ENCODE data around the gene SLC36A3. TPM values are rescaled to one million over a fixed set of nuclear protein-coding genes. Genes with fewer than 3 reads are reported as not detected.
"Not testable (repeated sequence)": the region's sequence is repeated elsewhere in the genome, so short reads cannot be mapped to it uniquely, and the experiment has no call there.

SLC36A3 gene
- total RNA-seq, 2 donors from 2014 or later: not detected

DNA sequence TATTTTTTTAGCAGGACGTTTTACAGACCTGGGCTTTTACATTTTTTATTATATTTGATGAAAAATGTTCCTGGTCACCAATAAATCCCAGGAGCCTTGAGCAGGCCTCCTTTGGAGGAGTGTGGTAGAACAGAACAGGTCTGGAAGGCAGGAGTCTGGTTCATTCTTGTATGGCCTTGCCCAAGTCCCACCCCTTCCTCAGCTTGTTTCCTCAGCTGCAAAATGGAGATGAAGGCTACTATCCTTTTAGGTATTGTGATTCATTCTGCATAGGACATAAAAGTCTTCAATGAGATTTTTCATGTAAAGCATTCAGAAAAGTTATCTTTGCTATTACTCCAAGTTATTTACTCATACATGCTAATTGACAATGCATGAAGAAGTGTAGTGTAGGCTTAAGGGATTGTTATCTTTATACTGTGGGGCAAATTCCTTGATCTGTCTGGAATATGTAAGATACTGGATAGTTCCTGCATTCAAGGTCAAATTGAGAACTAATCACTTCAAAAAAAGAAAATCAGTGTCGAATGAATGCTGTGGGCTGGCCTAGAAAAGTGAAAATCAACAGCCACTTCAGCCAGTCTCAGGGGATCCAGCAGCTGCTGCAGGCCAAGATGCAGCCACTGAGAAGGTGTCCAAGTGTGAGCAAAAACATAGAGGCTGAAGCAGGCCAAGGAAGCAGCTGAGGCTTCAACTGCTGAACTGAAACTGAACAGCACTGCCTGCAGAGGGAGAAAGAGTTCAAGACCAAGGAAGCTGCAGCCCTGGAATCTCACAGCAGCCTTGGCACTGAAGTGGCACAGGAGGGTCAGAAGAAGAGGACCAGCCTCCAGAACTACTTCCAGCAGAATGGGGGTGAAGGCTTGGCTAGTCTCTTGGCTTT is 15.5 kb upstream of the SLC36A3 start:
- Mint-ChIP-seq H3K36me3 (no peaks in the 10 kb centered on the region), H3K4me1 (ENCODE audit: low read depth in 2 of 2) (peaks cover 0 to 2% of the 10 kb centered on the region in 2 donors), H3K9me3 (no peaks in the 10 kb centered on the region), H3K27ac (no peak overlapping the region), H3K27me3 (peaks cover 9 to 11% of the 10 kb centered on the region in 2 donors), H3K4me3 (no peak overlapping the region)
- no peak for ATAC-seq
- no peak for DNase-seq (ENCODE audit: low spot score)

DNA sequence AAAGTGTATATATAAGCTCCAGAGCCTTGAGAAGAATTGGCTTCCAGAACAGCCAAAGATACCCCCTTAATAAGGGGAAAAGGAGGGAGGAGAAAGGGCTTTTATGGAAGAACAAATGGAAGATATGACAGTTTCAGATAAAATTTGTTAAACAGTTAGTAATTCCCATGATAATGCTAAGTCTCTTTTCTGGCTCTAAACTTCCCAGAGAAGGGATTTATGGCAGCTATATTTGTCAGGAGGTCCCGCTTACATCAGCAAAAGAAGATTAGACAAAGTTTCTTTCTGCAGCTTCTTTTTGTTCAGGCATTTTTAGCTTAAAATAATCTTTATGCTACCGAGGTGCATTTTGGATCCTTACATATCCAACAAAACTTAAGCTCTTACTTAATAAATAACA is 14.3 kb upstream of the SLC36A3 start:
- DNase-seq (ENCODE audit: low spot score): no peak
- H3K4me3 Mint-ChIP-seq: no peak overlapping the region

DNA sequence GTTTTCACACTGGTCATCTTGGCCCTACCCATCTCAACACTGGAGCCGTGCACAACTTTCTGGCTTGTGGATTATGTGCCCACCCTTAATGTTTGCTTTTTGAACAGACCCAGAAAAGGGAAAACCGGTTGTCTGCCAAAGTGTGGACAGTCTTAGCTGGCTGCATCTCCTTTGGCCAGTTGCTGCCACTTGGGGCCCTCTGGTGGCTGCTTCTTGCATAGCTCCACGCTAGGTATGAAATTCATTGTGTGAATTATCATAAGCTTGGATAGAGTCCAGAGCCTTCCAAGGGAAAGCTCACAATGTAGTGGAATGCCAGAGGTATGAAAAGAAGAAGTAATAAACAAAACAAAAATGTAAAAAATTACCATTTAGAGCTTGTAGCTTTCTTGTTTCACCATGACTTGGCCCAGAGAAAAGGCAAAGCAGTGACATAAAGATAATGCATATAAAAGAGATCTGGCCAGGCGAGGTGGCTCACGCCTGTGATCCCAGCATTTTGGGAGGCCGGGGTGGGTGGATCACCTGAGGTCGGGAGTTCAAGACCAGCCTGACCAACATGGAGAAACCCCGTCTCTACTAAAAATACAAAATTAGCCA is 12.5 kb upstream of the SLC36A3 start:
- ATAC-seq: peak in 1 of 2 donors; percentile 71
- Mint-ChIP-seq H3K4me3 (no peak overlapping the region), H3K9me3 (peaks cover 3% of the 10 kb centered on the region), H3K4me1 (ENCODE audit: low read depth in 2 of 2) (peaks cover 0 to 2% of the 10 kb centered on the region in 2 donors), H3K27ac (no peak overlapping the region), H3K36me3 (peaks cover 4% of the 10 kb centered on the region), H3K27me3 (peaks cover 16 to 27% of the 10 kb centered on the region in 2 donors)
- DNase-seq (ENCODE audit: low spot score): peak; percentile 67

More for the DNA sequence above, 14.3 kb upstream of the SLC36A3 start:
- peaks cover 13 to 22% of the 10 kb centered on the region in 2 donors for H3K27me3 Mint-ChIP-seq
- H3K27ac Mint-ChIP-seq: no peak overlapping the region
- no peak for ATAC-seq
- H3K36me3 Mint-ChIP-seq: no peaks in the 10 kb centered on the region
- H3K4me1 Mint-ChIP-seq (ENCODE audit: low read depth in 2 of 2): peaks cover 0 to 2% of the 10 kb centered on the region in 2 donors
- H3K9me3 Mint-ChIP-seq: no peaks in the 10 kb centered on the region

- Mint-ChIP-seq H3K4me1 (ENCODE audit: low read depth in 2 of 2) (peaks cover 0 to 2% of the 10 kb centered on the region in 2 donors), H3K27me3 (peaks cover 20 to 43% of the 10 kb centered on the region in 2 donors), H3K9me3 (peaks cover 5% of the 10 kb centered on the region), H3K4me3 (no peak overlapping the region), H3K27ac (no peak overlapping the region), H3K36me3 (peaks cover 11% of the 10 kb centered on the region)
- DNase-seq (ENCODE audit: low spot score) (no peak), ATAC-seq (no peak)
Measured at GRCh38 chr5:151313357-151313756, 9.8 kb upstream of the SLC36A3 start.

GRCh38 chr5:151312756-151313324 is 9.3 kb upstream of the SLC36A3 start:
- ATAC-seq: no peak
- H3K36me3 Mint-ChIP-seq: peaks cover 11% of the 10 kb centered on the region
- H3K27ac Mint-ChIP-seq: no peak overlapping the region
- H3K9me3 Mint-ChIP-seq: peaks cover 5% of the 10 kb centered on the region
- peaks cover 21 to 48% of the 10 kb centered on the region in 2 donors for H3K27me3 Mint-ChIP-seq
- no peak for DNase-seq (ENCODE audit: low spot score)
- H3K4me1 Mint-ChIP-seq (ENCODE audit: low read depth in 2 of 2): peaks cover 0 to 2% of the 10 kb centered on the region in 2 donors
- H3K4me3 Mint-ChIP-seq: no peak overlapping the region

DNA sequence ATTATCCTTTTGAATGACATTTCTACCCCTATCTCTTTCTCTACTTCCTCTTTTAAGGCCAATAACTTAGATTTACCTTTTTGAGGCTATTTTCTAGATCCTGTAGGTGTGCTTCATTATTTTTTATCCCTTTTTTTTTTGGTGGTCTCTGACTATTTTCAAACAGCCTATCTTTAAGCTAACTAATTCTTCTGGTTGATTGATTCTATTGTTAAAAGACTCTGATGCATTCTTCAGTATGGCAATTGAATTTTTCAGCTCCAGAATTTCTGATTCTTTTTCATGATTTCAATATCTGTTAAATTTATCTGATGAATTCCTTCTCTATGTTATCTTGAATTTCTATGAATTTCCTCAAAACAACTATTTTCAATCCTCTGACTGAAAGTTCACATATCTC is 7.4 kb upstream of the SLC36A3 start:
- H3K27me3 Mint-ChIP-seq: peaks cover 22 to 60% of the 10 kb centered on the region in 2 donors
- DNase-seq (ENCODE audit: low spot score): no peak
- no peak for ATAC-seq
- peaks cover 5% of the 10 kb centered on the region for H3K9me3 Mint-ChIP-seq
- H3K27ac Mint-ChIP-seq: no peak overlapping the region
- no peak overlapping the region for H3K4me3 Mint-ChIP-seq
- peaks cover 0 to 1% of the 10 kb centered on the region in 2 donors for H3K4me1 Mint-ChIP-seq (ENCODE audit: low read depth in 2 of 2)
- peaks cover 11% of the 10 kb centered on the region for H3K36me3 Mint-ChIP-seq

DNA sequence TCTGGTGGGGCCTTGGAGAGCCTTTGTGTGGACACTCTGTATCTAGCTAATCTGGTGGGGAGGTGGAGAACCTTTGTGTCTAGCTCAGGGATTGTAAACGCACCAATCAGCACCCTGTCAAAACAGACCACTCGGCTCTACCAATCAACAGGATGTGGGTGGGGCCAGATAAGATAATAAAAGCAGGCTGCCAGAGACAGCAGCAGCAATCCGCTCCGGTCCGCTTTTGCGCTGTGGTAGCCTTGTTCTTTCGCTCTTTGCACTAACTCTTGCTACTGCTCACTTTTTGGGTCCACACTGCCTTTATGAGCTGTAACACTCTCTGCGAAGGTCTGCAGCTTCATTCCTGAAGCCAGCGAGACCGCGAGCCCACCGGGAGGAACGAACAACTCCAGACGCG is 6.3 kb upstream of the SLC36A3 start:
- peaks cover 11% of the 10 kb centered on the region for H3K36me3 Mint-ChIP-seq
- ATAC-seq; DNase-seq (ENCODE audit: low spot score); H3K4me1 Mint-ChIP-seq (ENCODE audit: low read depth in 2 of 2); H3K9me3 Mint-ChIP-seq; H3K4me3 Mint-ChIP-seq; H3K27ac Mint-ChIP-seq: not testable (repeated sequence)
- peaks cover 22 to 63% of the 10 kb centered on the region in 2 donors for H3K27me3 Mint-ChIP-seq

DNA sequence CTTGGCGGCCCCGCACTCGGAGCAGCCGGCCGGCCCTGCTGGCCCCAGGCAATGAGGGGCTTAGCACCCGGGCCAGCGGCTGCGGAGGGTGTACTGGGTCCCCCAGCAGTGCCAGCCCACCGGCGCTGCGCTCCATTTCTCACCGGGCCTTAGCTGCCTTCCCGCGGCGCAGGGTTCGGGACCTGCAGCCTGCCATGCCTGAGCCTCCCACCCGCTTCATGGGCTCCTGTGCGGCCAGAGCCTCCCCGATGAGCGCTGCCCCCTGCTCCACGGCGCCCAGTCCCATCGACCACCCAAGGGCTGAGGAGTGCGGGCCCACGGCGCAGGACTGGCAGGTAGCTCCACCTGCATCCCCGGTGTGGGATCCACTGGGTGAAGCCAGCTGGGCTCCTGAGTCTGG is 5.7 kb upstream of the SLC36A3 start:
- Mint-ChIP-seq H3K36me3 (peaks cover 11% of the 10 kb centered on the region), H3K27me3 (peaks cover 23 to 63% of the 10 kb centered on the region in 2 donors)
- H3K9me3 Mint-ChIP-seq; DNase-seq (ENCODE audit: low spot score); H3K4me1 Mint-ChIP-seq (ENCODE audit: low read depth in 2 of 2); ATAC-seq; H3K4me3 Mint-ChIP-seq; H3K27ac Mint-ChIP-seq: not testable (repeated sequence)

- no peak overlapping the region for H3K27ac Mint-ChIP-seq
- no peak for DNase-seq (ENCODE audit: low spot score)
- peaks cover 36 to 47% of the 10 kb centered on the region in 2 donors for H3K27me3 Mint-ChIP-seq
- H3K36me3 Mint-ChIP-seq: no peaks in the 10 kb centered on the region
- no peaks in the 10 kb centered on the region for H3K9me3 Mint-ChIP-seq
- H3K4me1 Mint-ChIP-seq (ENCODE audit: low read depth in 2 of 2): peaks cover 0 to 5% of the 10 kb centered on the region in 2 donors
- peak in 1 of 2 donors; percentile 48 for ATAC-seq
- no peak overlapping the region for H3K4me3 Mint-ChIP-seq
Measured at GRCh38 chr5:151298063-151298855, 5.3 kb downstream of the SLC36A3 start.

- Mint-ChIP-seq H3K9me3 (no peaks in the 10 kb centered on the region), H3K4me1 (ENCODE audit: low read depth in 2 of 2) (peaks cover 0 to 5% of the 10 kb centered on the region in 2 donors), H3K36me3 (no peaks in the 10 kb centered on the region), H3K27ac (no peak overlapping the region), H3K4me3 (no peak overlapping the region), H3K27me3 (peaks cover 29 to 36% of the 10 kb centered on the region in 2 donors)
- DNase-seq (ENCODE audit: low spot score): no peak
- ATAC-seq: no peak
Measured at GRCh38 chr5:151296974-151297373, 6.6 kb downstream of the SLC36A3 start.

- no peak for ATAC-seq
- no peaks in the 10 kb centered on the region for H3K9me3 Mint-ChIP-seq
- peaks cover 29 to 31% of the 10 kb centered on the region in 2 donors for H3K27me3 Mint-ChIP-seq
- no peaks in the 10 kb centered on the region for H3K36me3 Mint-ChIP-seq
- H3K4me1 Mint-ChIP-seq (ENCODE audit: low read depth in 2 of 2): peaks cover 0 to 5% of the 10 kb centered on the region in 2 donors
- no peak overlapping the region for H3K4me3 Mint-ChIP-seq
- no peak for DNase-seq (ENCODE audit: low spot score)
- H3K27ac Mint-ChIP-seq: no peak overlapping the region
Measured at GRCh38 chr5:151296478-151296830, 7.1 kb downstream of the SLC36A3 start.

- DNase-seq (ENCODE audit: low spot score) (no peak), ATAC-seq (no peak)
- Mint-ChIP-seq H3K36me3 (no peaks in the 10 kb centered on the region), H3K27ac (no peak overlapping the region), H3K9me3 (no peaks in the 10 kb centered on the region), H3K4me1 (ENCODE audit: low read depth in 2 of 2) (peaks cover 0 to 5% of the 10 kb centered on the region in 2 donors), H3K4me3 (no peak overlapping the region), H3K27me3 (peaks cover 26 to 29% of the 10 kb centered on the region in 2 donors)
Measured at GRCh38 chr5:151295791-151296477, 7.6 kb downstream of the SLC36A3 start.

DNA sequence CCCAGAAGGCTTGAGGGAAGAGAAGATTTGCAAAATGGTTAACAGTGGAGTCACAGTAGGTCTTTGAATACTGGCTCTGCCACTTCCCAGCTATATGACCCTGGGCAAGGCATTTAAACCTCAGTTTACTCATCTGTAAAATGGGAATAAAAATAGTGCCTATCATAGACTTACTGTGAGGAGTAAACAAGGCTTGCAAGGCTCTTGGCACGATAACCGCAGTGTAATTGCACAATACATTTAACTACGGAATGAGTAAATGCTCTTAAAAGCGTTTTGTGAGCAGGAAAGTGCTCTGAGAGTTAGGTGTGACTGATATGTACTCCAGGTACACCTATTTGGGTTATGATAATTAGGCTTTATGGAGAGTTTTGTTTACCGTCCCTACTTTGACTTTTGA is 8.4 kb downstream of the SLC36A3 start:
- Mint-ChIP-seq H3K9me3 (no peaks in the 10 kb centered on the region), H3K27ac (no peak overlapping the region), H3K4me3 (no peak overlapping the region), H3K36me3 (no peaks in the 10 kb centered on the region), H3K4me1 (ENCODE audit: low read depth in 2 of 2) (peaks cover 0 to 5% of the 10 kb centered on the region in 2 donors), H3K27me3 (peaks cover 19 to 24% of the 10 kb centered on the region in 2 donors)
- no peak for DNase-seq (ENCODE audit: low spot score)
- ATAC-seq: no peak
